PC-9 (cell line): ENCODE results near the gene HS6ST3. TPM values are rescaled to one million over a fixed set of nuclear protein-coding genes. Genes with fewer than 3 reads are reported as not detected.

ENCODE experiments used
- BruUV-seq: library from RNA; stranded (reverse); fragments of 400-500 nt; replicated peaks from 2 replicates; lab custom pipeline; 2021; lab: Mats Ljungman, UMichigan
- CTCF ChIA-PET: fragments of 300-600 bp; sonication (Branson Sonifier 250); formaldehyde crosslinking; loops from one replicate; lab custom pipeline; 2022; ENCODE audit warnings: antibody characterized with exemption; lab: Charles Lee
- POLR2A ChIA-PET: fragments of 300-600 bp; sonication (Branson Sonifier 250); formaldehyde crosslinking; loops from one replicate; lab custom pipeline; 2022; ENCODE audit warnings: antibody characterized with exemption; ENCODE audit not compliant: unreplicated experiment; lab: Charles Lee
- DNase-seq, 2 experiments: peaks; one replicate each; pipeline versions ENCODE4 v3.0.0 to v3.0.0-alpha.2; 2015 to 2022; ENCODE audit warnings: mixed read lengths in 1 of 2
- H2AFZ ChIP-seq: fragments of 200-600 bp; sonication (generic); 2 replicates; pipeline ENCODE4 v1.8.1; 2017; ENCODE audit warnings: antibody characterized with exemption
- H3F3A ChIP-seq: fragments of 200-600 bp; sonication (generic); 2 replicates; pipeline ENCODE4 v1.8.1; 2017; ENCODE audit warnings: antibody characterized with exemption, mild to moderate bottlenecking, low read depth; ENCODE audit not compliant: insufficient read depth
- H3K27ac ChIP-seq: fragments of 200-600 bp; sonication (generic); 2 replicates; pipeline ENCODE4 v1.6.1; 2016; ENCODE audit warnings: mixed run types
- H3K27me3 ChIP-seq: fragments of 200-600 bp; sonication (generic); 2 replicates; pipeline ENCODE4 v1.6.1; 2016; ENCODE audit warnings: low read depth, mixed run types; ENCODE audit not compliant: insufficient read depth
- H3K36me3 ChIP-seq: fragments of 200-600 bp; sonication (generic); 2 replicates; pipeline ENCODE4 v1.6.1; 2016; ENCODE audit warnings: low read depth, mixed run types
- H3K4me1 ChIP-seq: fragments of 200-600 bp; sonication (generic); replicated peaks from 2 replicates; pipeline ENCODE4 v1.6.1; 2016; ENCODE audit warnings: mixed run types; ENCODE audit not compliant: insufficient read depth
- H3K4me2 ChIP-seq: fragments of 200-600 bp; sonication (generic); 2 replicates; pipeline ENCODE4 v1.6.1; 2017; ENCODE audit warnings: mixed run types
- H3K4me3 ChIP-seq: fragments of 200-600 bp; sonication (generic); 2 replicates; pipeline ENCODE4 v1.6.1; 2016; ENCODE audit warnings: mixed run types
- H3K79me2 ChIP-seq: fragments of 200-600 bp; sonication (generic); 2 replicates; pipeline ENCODE4 v1.6.1; 2017; ENCODE audit warnings: low read depth, mixed run types
- H3K9me2 ChIP-seq: fragments of 200-600 bp; sonication (generic); 2 replicates; pipeline ENCODE4 v1.8.1; 2017; ENCODE audit warnings: mild to moderate bottlenecking; ENCODE audit not compliant: insufficient read depth
- H3K9me3 ChIP-seq: fragments of 200-600 bp; sonication (generic); 2 replicates; pipeline ENCODE4 v1.8.1; 2016; ENCODE audit warnings: low read depth; ENCODE audit not compliant: insufficient read depth
- H4K20me1 ChIP-seq: fragments of 200-600 bp; sonication (generic); 2 replicates; pipeline ENCODE4 v1.8.1; 2017; ENCODE audit not compliant: insufficient read depth
- EZH2 ChIP-seq: fragments of 200-600 bp; sonication (generic); IDR thresholded peaks from 2 replicates; pipeline ENCODE4 v1.8.0; 2017; ENCODE audit warnings: antibody characterized with exemption, low read depth
- intact Hi-C: fragments of 100-400 bp; cut with micrococcal nuclease; formaldehyde crosslinking; loops from one replicate; pipeline ENCODE4 v1.10.0; 2022; ENCODE audit not compliant: unreplicated experiment
- total RNA-seq: library from RNA; stranded (reverse); gene quantifications from 2 replicates; pipeline ENCODE4 v1.2.3, GENCODE V29; 2021
- TF ChIP-seq, protein P1 (sequence below): fragments of 200-600 bp; sonication (generic); conservative IDR thresholded peaks from 2 replicates; pipeline ENCODE4 v1.6.1; 2017; ENCODE audit warnings: mixed run types, antibody characterized with exemption, mild to moderate bottlenecking, moderate library complexity

Gene HS6ST3
- total RNA-seq, 1 experiment from 2014 or later, result not detected

- Histone ChIP-seq H3K27ac (no peak overlapping the region), H4K20me1 (no peaks in the 10 kb centered on the region), H3K79me2 (no peaks in the 10 kb centered on the region), H3K9me3 (no peaks in the 10 kb centered on the region), H3K9me2 (no peaks in the 10 kb centered on the region; the same call in 1 of the 2 replicates), H3K4me1 (no peaks in the 10 kb centered on the region), H2AFZ (no peak overlapping the region), H3K27me3 (no peaks in the 10 kb centered on the region), H3F3A (no peaks in the 10 kb centered on the region), H3K4me2 (no peak overlapping the region), H3K36me3 (no peaks in the 10 kb centered on the region), H3K4me3 (no peak overlapping the region)
- no peak for DNase-seq
- intact Hi-C loops, result no loop called here
- CTCF ChIA-PET, result no interaction called here
- TF ChIP-seq, protein P1, sequence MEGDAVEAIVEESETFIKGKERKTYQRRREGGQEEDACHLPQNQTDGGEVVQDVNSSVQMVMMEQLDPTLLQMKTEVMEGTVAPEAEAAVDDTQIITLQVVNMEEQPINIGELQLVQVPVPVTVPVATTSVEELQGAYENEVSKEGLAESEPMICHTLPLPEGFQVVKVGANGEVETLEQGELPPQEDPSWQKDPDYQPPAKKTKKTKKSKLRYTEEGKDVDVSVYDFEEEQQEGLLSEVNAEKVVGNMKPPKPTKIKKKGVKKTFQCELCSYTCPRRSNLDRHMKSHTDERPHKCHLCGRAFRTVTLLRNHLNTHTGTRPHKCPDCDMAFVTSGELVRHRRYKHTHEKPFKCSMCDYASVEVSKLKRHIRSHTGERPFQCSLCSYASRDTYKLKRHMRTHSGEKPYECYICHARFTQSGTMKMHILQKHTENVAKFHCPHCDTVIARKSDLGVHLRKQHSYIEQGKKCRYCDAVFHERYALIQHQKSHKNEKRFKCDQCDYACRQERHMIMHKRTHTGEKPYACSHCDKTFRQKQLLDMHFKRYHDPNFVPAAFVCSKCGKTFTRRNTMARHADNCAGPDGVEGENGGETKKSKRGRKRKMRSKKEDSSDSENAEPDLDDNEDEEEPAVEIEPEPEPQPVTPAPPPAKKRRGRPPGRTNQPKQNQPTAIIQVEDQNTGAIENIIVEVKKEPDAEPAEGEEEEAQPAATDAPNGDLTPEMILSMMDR, result no peak
- no peak for TF ChIP-seq EZH2
- no TSS peak for BruUV-seq
- POLR2A ChIA-PET, result no interaction called here
These were observed 661.2 kb downstream of the HS6ST3 start for GRCh38 chr13:96751089-96751488.

GRCh38 chr13:96762876-96763275, 673.0 kb downstream of the HS6ST3 start:
- no peaks in the 10 kb centered on the region for H3K9me3 ChIP-seq
- H3K4me2 ChIP-seq, result no peak overlapping the region
- no peaks in the 10 kb centered on the region for H3K36me3 ChIP-seq
- no peaks in the 10 kb centered on the region for H3K4me1 ChIP-seq
- no TSS peak for BruUV-seq
- no peaks in the 10 kb centered on the region for H4K20me1 ChIP-seq
- no peak overlapping the region for H3K4me3 ChIP-seq
- H3K9me2 ChIP-seq, result no peaks in the 10 kb centered on the region
- H3F3A ChIP-seq, result no peaks in the 10 kb centered on the region
- ChIA-PET CTCF (no interaction called here), POLR2A (no interaction called here)
- H3K79me2 ChIP-seq, result no peaks in the 10 kb centered on the region
- H3K27me3 ChIP-seq, result no peaks in the 10 kb centered on the region
- TF ChIP-seq, protein P1, result no peak
- TF ChIP-seq EZH2, result no peak
- DNase-seq, result no peak
- intact Hi-C loops, result no loop called here
- no peak overlapping the region for H2AFZ ChIP-seq
- no peak overlapping the region for H3K27ac ChIP-seq

DNA sequence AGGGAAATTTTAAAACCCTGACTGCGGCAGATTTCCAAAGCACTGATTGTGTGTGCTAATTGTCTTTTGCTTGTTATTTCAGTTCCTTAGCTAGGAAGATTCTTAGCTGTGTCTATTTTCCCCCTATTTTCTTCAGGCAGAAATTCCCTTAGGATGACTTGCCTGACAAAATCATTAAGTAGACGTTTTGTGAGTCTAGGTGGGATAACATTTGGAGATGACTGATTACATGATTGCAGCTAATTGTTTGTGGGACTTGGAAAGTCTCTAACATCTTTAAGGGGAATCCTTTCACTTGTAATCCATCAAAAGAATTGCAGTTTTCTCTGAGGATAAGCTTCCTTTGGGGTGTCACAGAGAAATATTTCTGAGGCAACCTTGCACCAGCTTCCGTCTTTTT, 676.4 kb downstream of the HS6ST3 start:
- H3K4me3 ChIP-seq, result no peak overlapping the region
- no peaks in the 10 kb centered on the region for H4K20me1 ChIP-seq
- no peaks in the 10 kb centered on the region for H3F3A ChIP-seq
- POLR2A ChIA-PET, result no interaction called here
- H3K36me3 ChIP-seq, result no peaks in the 10 kb centered on the region
- no peaks in the 10 kb centered on the region for H3K27me3 ChIP-seq
- no peaks in the 10 kb centered on the region for H3K4me1 ChIP-seq
- H3K79me2 ChIP-seq, result no peaks in the 10 kb centered on the region
- DNase-seq, result no peak
- no peak for TF ChIP-seq EZH2
- TF ChIP-seq, protein P1, result no peak
- no peaks in the 10 kb centered on the region for H3K9me3 ChIP-seq
- CTCF ChIA-PET, result no interaction called here
- BruUV-seq, result no TSS peak
- no peak overlapping the region for H2AFZ ChIP-seq
- H3K9me2 ChIP-seq, result no peaks in the 10 kb centered on the region
- no peak overlapping the region for H3K4me2 ChIP-seq
- intact Hi-C loops, result no loop called here
- no peak overlapping the region for H3K27ac ChIP-seq
